Loucy (cell line): ENCODE measurements around the gene MPI.

Experiments used
- H2AFZ ChIP-seq: fragments of 200-600 bp; sonication (generic); 2 replicates; pipeline ENCODE4 v1.6.0; 2016; ENCODE audit warnings: antibody characterized with exemption, mild to moderate bottlenecking, low read length, moderate library complexity
- H3F3A ChIP-seq: fragments of 200-600 bp; 2 replicates; pipeline ENCODE4 v1.6.0; 2016; ENCODE audit warnings: antibody characterized with exemption, low read depth, mild to moderate bottlenecking
- H3K27me3 ChIP-seq: fragments of 200-600 bp; sonication (generic); 2 replicates; pipeline ENCODE4 v1.6.1; 2014; ENCODE audit warnings: low read length, mild to moderate bottlenecking; ENCODE audit not compliant: insufficient read depth, poor library complexity, severe bottlenecking
- H3K36me3 ChIP-seq: fragments of 200-600 bp; sonication (generic); 2 replicates; pipeline ENCODE4 v1.6.1; 2016; ENCODE audit warnings: low read length; ENCODE audit not compliant: insufficient read depth
- H3K4me1 ChIP-seq: fragments of 200-600 bp; sonication (generic); 2 replicates; pipeline ENCODE4 v1.5.1; 2014; ENCODE audit warnings: low read length, mild to moderate bottlenecking; ENCODE audit not compliant: insufficient read depth, poor library complexity, severe bottlenecking
- H3K4me2 ChIP-seq: fragments of 200-600 bp; sonication (generic); 2 replicates; pipeline ENCODE4 v1.6.0; 2014; ENCODE audit warnings: antibody characterized with exemption, low read length, low read depth, mild to moderate bottlenecking; ENCODE audit not compliant: poor library complexity, severe bottlenecking
- H3K4me3 ChIP-seq: fragments of 200-600 bp; sonication (generic); 2 replicates; pipeline ENCODE4 v1.5.1; 2014; ENCODE audit warnings: low read length, mild to moderate bottlenecking, mixed read lengths; ENCODE audit not compliant: poor library complexity, severe bottlenecking
- H3K79me2 ChIP-seq: fragments of 200-600 bp; sonication (generic); 2 replicates; pipeline ENCODE4 v1.6.1; 2014; ENCODE audit warnings: low read length; ENCODE audit not compliant: insufficient read depth
- H3K9ac ChIP-seq: fragments of 200-600 bp; sonication (generic); 2 replicates; pipeline ENCODE4 v1.6.0; 2014; ENCODE audit warnings: mild to moderate bottlenecking, low read depth, low read length, moderate library complexity; ENCODE audit not compliant: poor library complexity, severe bottlenecking
- H3K9me2 ChIP-seq: fragments of 200-600 bp; sonication (generic); replicated peaks from 2 replicates; pipeline ENCODE4 v1.6.1; 2016; ENCODE audit warnings: low read depth, low read length, mixed read lengths
- H3K9me3 ChIP-seq: fragments of 200-600 bp; sonication (generic); 2 replicates; pipeline ENCODE4 v1.6.1; 2014; ENCODE audit warnings: mild to moderate bottlenecking, antibody characterized with exemption, low read length, low read depth; ENCODE audit not compliant: insufficient read depth
- H4K20me1 ChIP-seq: fragments of 200-600 bp; sonication (generic); 2 replicates; pipeline ENCODE4 v1.6.0; 2014; ENCODE audit warnings: antibody characterized with exemption, low read length, mild to moderate bottlenecking; ENCODE audit not compliant: insufficient read depth, poor library complexity, severe bottlenecking
- EZH2phosphoT487 ChIP-seq: fragments of 200-600 bp; IDR thresholded peaks from 2 replicates; pipeline ENCODE4 v1.6.1; 2018; ENCODE audit warnings: antibody characterized with exemption, mild to moderate bottlenecking, moderate library complexity, borderline replicate concordance
- TF ChIP-seq, protein P1 (sequence below): fragments of 200-600 bp; sonication (generic); conservative IDR thresholded peaks from 2 replicates; pipeline ENCODE4 v1.5.1; 2014; ENCODE audit warnings: mild to moderate bottlenecking, antibody characterized with exemption, low read length

The MPI gene

DNA sequence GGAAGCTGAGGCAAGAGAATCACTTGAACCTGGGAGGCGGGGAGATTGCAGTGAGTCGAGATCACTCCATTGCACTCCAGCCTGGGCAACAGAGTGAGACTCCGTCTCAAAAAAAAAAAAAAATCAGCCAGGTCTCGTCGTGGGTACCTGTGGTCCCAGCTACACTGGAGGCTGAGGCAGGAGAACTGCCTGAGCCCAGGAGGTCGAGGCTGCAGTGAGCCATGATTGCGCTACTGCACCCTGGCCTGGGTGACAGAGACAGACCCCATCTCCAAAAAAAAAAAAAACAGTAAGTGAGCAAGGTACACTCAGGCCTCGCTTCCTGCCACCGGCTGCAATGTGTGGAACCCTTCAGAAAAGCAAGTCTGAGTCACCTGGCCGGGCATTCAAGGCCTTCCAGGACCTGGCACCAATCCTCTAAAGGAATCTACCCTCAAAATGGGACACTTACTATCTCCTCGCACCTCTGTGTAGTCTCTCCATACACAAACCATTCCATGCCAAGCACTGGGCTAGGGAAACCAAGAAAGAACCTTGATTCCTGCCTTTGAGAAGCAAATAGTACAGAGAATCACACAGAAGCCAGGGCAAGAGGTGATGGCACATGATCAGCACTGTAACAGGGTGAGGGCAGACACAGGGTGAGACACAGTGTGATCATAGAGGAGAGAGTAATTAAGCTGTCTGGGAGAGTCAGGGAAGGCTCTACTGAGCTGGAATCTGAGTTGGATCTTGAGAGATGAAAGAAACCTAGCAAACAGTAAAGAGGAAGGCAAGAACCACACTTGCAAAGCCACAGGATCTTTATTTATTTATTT lies 26.4 kb upstream of the MPI start:
- peaks cover 36% of the 10 kb centered on the region for H3K4me1 ChIP-seq
- H4K20me1 ChIP-seq, result peaks cover 23% of the 10 kb centered on the region
- peaks cover 73% of the 10 kb centered on the region for H3K79me2 ChIP-seq
- H3F3A ChIP-seq, result peaks cover 4% of the 10 kb centered on the region; the same call in 1 of the 2 replicates
- H3K4me3 ChIP-seq, result no peak overlapping the region
- H3K27me3 ChIP-seq, result no peaks in the 10 kb centered on the region
- H3K9me2 ChIP-seq, result no peaks in the 10 kb centered on the region
- H2AFZ ChIP-seq, result no peak overlapping the region
- peak overlapping the region; percentile 11 for H3K9ac ChIP-seq
- TF ChIP-seq, protein P1, sequence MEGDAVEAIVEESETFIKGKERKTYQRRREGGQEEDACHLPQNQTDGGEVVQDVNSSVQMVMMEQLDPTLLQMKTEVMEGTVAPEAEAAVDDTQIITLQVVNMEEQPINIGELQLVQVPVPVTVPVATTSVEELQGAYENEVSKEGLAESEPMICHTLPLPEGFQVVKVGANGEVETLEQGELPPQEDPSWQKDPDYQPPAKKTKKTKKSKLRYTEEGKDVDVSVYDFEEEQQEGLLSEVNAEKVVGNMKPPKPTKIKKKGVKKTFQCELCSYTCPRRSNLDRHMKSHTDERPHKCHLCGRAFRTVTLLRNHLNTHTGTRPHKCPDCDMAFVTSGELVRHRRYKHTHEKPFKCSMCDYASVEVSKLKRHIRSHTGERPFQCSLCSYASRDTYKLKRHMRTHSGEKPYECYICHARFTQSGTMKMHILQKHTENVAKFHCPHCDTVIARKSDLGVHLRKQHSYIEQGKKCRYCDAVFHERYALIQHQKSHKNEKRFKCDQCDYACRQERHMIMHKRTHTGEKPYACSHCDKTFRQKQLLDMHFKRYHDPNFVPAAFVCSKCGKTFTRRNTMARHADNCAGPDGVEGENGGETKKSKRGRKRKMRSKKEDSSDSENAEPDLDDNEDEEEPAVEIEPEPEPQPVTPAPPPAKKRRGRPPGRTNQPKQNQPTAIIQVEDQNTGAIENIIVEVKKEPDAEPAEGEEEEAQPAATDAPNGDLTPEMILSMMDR, result no peak
- TF ChIP-seq EZH2phosphoT487, result no peak
- no peaks in the 10 kb centered on the region; the same call in 1 of the 2 replicates for H3K36me3 ChIP-seq
- H3K9me3 ChIP-seq, result no peaks in the 10 kb centered on the region
- H3K4me2 ChIP-seq, result peak overlapping the region; percentile 40

DNA sequence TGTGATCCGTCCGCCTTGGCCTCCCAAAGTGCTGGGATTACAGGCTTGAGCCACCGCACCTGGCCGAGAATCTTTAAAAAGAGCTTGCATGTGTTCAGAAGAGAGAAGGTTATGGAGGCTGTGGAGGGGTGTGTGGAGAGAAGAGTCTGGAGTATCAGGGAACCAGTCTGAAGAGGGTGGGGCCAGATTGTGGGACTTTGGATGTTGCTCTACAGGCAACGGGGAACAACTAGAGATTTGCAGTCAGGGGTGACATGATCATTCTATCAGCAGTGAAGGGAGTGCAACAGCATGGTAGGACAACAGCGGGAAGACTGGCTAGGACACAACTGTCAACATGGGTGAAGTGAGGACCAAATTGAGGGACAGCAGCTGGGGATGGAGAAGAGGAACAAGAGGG lies 25.5 kb upstream of the MPI start:
- Histone ChIP-seq H3K4me2 (no peak overlapping the region), H4K20me1 (peaks cover 24% of the 10 kb centered on the region), H3K9ac (no peak overlapping the region), H2AFZ (no peak overlapping the region), H3K36me3 (no peaks in the 10 kb centered on the region; the same call in 1 of the 2 replicates), H3K9me2 (no peaks in the 10 kb centered on the region), H3K4me3 (no peak overlapping the region), H3F3A (peaks cover 8% of the 10 kb centered on the region; the same call in 1 of the 2 replicates), H3K27me3 (no peaks in the 10 kb centered on the region), H3K9me3 (no peaks in the 10 kb centered on the region), H3K79me2 (peaks cover 72% of the 10 kb centered on the region), H3K4me1 (peaks cover 42% of the 10 kb centered on the region)
- TF ChIP-seq EZH2phosphoT487, result no peak
- TF ChIP-seq, protein P1, result no peak

DNA sequence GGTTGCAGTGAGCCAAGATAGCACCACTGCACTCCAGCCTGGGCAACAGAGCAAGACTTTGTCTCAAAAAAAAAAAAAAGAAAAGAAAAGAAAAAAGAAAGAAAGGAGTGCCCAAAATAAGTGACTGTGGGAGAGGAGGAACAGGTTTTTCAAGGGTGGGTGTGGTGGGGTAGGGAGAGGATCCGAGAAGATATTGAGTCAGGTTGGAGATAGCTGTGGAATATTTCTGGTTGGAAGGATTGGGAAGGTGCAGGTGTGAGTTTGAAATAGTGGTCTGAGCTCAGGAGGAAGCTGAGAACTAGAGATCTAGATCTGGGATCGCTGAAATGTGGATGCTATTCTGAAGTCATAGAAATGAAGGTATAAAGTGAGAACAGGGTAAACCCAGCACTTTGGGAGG lies 24.5 kb upstream of the MPI start:
- no peaks in the 10 kb centered on the region for H3K9me3 ChIP-seq
- H3K79me2 ChIP-seq, result peaks cover 73% of the 10 kb centered on the region
- TF ChIP-seq, protein P1, result no peak
- TF ChIP-seq EZH2phosphoT487, result no peak
- peaks cover 52% of the 10 kb centered on the region for H3K4me1 ChIP-seq
- no peaks in the 10 kb centered on the region for H3K36me3 ChIP-seq
- peaks cover 18% of the 10 kb centered on the region for H3F3A ChIP-seq
- no peaks in the 10 kb centered on the region for H3K27me3 ChIP-seq
- no peak overlapping the region for H3K4me3 ChIP-seq
- H2AFZ ChIP-seq, result no peak overlapping the region
- H4K20me1 ChIP-seq, result peaks cover 33% of the 10 kb centered on the region
- H3K9me2 ChIP-seq, result no peaks in the 10 kb centered on the region
- no peak overlapping the region for H3K4me2 ChIP-seq
- no peak overlapping the region for H3K9ac ChIP-seq
